ENCODE measurements around the gene PTPN1.
"Not testable (repeated sequence)": the region's sequence is repeated elsewhere in the genome, so short reads cannot be mapped to it uniquely, and the experiment has no call there.

PTPN1 gene

GRCh38 chr20:50594591-50595432 lies 84.6 kb downstream of the PTPN1 start:
- no peak for DNase-seq

GRCh38 chr20:50595433-50595895 lies 85.3 kb downstream of the PTPN1 start:
- no peak for DNase-seq

GRCh38 chr20:50595988-50596693 lies 86.0 kb downstream of the PTPN1 start:
- no peak for DNase-seq

- no peak for DNase-seq
Observed at GRCh38 chr20:50596694-50597021, 86.5 kb downstream of the PTPN1 start.

GRCh38 chr20:50597406-50597969 lies 87.3 kb downstream of the PTPN1 start:
- DNase-seq: no peak

GRCh38 chr20:50598074-50598473 lies 87.9 kb downstream of the PTPN1 start:
- DNase-seq: no peak

- DNase-seq: not testable (repeated sequence)
Observed at GRCh38 chr20:50598768-50599167, 88.6 kb downstream of the PTPN1 start.

GRCh38 chr20:50600281-50600895 lies 90.2 kb downstream of the PTPN1 start:
- DNase-seq: no peak

GRCh38 chr20:50601511-50602431 lies 91.6 kb downstream of the PTPN1 start:
- no peak for DNase-seq

GRCh38 chr20:50602432-50603088 lies 92.4 kb downstream of the PTPN1 start:
- DNase-seq: no peak

GRCh38 chr20:50604451-50604850 lies 94.3 kb downstream of the PTPN1 start:
- no peak for DNase-seq

- no peak for DNase-seq
Observed at GRCh38 chr20:50605136-50605535, 95.0 kb downstream of the PTPN1 start.

GRCh38 chr20:50607436-50607835 lies 97.3 kb downstream of the PTPN1 start:
- DNase-seq: no peak

- DNase-seq: no peak
Observed at GRCh38 chr20:50607850-50608749, 97.9 kb downstream of the PTPN1 start.

- no peak for DNase-seq
Observed at GRCh38 chr20:50608750-50609104, 98.5 kb downstream of the PTPN1 start.

GRCh38 chr20:50609438-50609989 lies 99.3 kb downstream of the PTPN1 start:
- no peak for DNase-seq

- DNase-seq: no peak
Observed at GRCh38 chr20:50610212-50610718, 100.1 kb downstream of the PTPN1 start.

- DNase-seq: no peak
Observed at GRCh38 chr20:50611128-50611810, 101.1 kb downstream of the PTPN1 start.

- no peak for DNase-seq
Observed at GRCh38 chr20:50613438-50614169, 103.4 kb downstream of the PTPN1 start.

All from GOT3 (cell line).